Mesenteric fat pad (tissue), 1 donor: ENCODE data around the gene OR51B2. TPM values are rescaled to one million over a fixed set of nuclear protein-coding genes. Genes with fewer than 3 reads are reported as not detected.
"Not testable (repeated sequence)": the region's sequence is repeated elsewhere in the genome, so short reads cannot be mapped to it uniquely, and the experiment has no call there.

Source experiments
- DNase-seq: peaks from one replicate; pipeline ENCODE4 v3.0.0-alpha.2; 2020; ENCODE audit warnings: low spot score
- long read RNA-seq: library from polyadenylated mRNA; unstranded; transcript quantifications from one replicate; pipeline ENCODE4 v2.0.0, GENCODE V29; 2020
- total RNA-seq: library from RNA; stranded (reverse); fragmentation: NEBNext Ultra II Directional; extraction: Animal tissue kit (Norgen Biotek cat#: 25700); gene quantifications from one replicate; pipeline ENCODE4 v1.2.1, GENCODE V29; 2021
- donor health status: DM: yes; HTN: yes; CAD: no.

OR51B2 gene, protein sequence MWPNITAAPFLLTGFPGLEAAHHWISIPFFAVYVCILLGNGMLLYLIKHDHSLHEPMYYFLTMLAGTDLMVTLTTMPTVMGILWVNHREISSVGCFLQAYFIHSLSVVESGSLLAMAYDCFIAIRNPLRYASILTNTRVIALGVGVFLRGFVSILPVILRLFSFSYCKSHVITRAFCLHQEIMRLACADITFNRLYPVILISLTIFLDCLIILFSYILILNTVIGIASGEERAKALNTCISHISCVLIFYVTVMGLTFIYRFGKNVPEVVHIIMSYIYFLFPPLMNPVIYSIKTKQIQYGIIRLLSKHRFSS
- total RNA-seq: not detected
- long read RNA-seq: 0 reads

DNA sequence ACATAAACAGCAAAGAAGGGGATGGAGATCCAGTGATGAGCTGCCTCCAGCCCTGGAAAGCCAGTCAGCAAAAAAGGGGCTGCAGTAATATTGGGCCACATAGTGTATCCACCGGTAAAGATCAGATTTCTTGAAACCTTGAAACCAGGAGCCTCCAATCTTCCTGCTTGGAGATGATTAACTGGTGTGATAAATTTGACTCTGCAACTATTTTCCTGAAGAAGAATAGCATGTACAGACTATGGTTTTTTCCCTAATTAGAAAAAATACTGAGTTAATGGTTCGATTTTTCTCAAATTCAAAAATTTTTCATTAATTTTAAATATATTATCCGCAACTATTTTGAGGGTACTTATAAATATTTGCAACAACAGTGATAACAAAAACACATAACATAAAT lies at the start of gene OR51B2:
Gene OR51B2, minus strand, starts transcription at position 101 of the 400 bp plus-strand sequence. Its CDS starts 0 bp downstream, at position 101.
- no peak for DNase-seq

DNA sequence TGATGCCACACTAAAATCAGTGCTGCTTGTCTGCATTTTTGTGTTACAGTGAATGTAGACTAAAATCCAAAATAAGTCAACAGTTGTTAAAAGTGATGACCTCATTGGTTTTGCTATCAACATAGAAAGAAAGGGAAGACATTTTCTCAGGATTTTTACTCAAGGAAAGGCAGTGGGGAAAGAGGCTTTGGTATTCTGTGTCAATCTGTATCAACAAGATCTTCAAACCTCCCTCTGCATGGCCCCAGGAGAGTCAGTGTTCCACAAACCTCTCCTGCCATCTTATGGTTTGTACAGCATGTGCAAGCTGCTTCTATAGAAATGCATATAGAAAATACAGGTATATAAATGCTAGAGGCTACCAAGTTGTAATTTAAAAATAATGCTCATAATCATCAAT lies 45.7 kb upstream of the OR51B2 start:
- DNase-seq: no peak

DNA sequence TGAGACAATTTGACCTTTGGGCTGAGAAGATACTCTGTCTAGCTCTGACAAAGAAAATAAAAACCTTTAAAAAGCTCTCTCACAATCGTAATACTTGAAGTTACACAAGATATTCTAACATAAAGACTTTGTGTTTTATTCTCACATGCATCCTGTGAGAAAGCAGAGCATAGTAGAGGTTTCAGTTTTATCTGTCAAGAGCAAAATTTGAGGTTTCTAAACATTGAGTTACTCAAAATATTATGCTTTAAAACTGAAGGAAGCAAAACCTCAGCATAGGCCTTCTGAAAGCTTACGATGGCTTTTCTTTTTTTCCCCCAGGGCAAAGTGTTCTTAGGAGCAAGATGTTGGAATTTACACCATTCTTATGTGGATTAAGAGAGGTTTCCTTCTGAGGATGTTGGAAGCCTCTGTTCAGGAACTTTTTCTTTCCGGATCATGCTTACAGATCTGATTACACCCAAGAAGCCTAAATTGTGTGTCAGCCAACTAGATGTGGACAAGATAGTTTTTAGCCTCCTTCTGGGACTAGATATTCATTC lies 44.5 kb upstream of the OR51B2 start:
- DNase-seq: no peak

DNA sequence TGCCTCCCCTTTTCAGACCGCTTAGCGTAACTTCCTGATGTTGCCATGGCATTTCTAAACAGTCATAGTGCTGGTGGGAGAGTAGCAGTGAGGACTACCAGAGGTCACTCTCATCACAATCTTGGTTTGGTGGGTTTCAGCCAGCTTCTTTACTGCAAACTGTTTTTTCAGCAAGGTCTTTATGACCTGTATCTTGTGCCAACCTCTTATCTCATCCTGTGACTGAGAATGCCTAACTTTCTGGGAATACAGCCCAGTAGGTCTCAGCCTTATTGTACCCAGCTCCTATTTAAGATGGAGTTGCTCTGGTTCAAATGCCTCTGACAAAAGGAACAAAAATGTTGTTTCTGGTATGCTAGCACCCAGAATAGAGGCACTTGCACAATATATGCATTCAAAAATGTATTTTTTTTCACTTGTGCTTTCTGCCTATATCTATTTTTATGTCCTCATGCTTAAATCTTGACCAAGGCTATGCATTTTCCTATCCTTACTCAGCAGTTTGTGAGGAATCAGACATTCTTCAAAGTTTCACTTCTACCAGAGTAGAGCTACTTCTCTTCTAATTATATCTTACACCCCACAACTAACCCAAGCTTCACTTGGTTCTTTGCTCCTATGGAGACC lies 43.5 kb upstream of the OR51B2 start:
- DNase-seq: no peak

DNA sequence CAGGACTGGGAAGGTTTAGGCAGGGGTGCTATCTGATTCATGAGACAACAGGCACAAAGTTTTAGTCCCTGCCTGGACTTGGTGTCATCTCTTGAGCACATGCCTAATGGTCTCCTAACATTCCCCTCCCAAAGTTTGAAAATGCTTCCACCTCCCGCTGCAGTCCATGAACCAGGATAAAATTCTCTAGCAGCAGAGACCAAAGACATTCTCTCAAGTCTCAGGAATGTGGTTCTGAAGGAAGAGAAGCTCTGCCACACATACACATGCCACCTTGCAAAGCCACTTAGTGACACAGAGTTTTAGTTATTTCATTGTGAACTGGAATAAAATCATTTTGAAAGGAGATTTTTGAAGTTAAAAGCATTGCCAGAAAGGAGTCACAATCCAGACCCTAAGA lies 42.8 kb upstream of the OR51B2 start:
- no peak for DNase-seq

DNA sequence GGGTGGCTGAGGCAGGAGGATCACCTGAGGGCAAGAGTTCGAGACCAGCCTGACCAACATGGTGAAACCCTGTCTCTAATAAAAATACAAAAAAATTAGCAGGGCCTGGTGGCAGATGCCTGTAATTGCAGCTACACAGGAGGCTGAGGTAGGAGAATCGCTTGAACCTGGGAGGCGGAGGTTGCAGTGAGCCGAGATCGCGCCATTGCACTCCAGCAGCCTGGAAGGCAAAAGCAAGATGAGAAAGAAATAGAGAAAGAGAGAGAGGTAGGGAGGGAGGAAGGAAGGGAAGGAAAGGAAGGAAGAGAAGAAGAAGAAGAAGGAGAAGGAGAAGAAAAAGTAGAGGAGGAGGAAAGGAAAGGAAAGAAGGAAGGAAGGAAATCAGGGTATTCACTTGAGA lies 42.3 kb upstream of the OR51B2 start:
- DNase-seq: not testable (repeated sequence)

DNA sequence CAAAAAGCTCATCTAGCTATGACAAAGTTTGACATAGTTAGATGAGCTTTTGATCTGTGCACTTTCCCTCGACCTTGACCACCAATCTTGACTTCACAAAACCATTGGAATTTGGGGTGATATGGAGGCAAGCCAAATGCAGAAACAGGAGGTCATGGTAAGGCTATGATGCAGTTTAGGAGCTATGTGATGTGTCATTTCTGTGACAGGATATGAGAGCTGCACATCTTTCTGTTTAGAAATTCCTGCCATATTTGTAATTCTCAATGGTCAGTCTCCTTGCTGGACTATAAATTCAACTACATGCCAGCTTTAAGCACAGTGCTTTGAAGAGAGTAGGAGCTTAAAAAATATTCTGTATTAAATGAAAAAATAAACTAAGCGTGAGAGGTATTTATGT lies 40.1 kb upstream of the OR51B2 start:
- DNase-seq: no peak

DNA sequence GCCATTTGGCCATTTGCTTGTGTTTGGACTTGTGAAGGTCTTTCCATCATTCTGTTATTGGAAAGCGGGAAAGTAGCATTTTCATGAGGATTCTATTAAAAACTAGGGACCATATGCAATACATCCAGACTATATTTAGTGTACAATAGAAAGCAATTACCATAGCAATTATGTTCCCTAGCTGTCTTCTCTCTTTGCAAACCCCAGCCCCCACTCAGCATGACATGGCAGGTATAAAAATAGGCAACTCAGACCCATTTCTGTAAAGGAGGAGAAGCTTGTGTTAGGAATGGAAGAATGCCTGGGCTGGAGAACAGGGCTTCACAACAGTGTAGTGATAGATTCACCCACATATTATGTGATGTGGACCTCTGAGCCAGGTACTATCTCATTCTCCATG lies 39.6 kb upstream of the OR51B2 start:
- DNase-seq: no peak

DNA sequence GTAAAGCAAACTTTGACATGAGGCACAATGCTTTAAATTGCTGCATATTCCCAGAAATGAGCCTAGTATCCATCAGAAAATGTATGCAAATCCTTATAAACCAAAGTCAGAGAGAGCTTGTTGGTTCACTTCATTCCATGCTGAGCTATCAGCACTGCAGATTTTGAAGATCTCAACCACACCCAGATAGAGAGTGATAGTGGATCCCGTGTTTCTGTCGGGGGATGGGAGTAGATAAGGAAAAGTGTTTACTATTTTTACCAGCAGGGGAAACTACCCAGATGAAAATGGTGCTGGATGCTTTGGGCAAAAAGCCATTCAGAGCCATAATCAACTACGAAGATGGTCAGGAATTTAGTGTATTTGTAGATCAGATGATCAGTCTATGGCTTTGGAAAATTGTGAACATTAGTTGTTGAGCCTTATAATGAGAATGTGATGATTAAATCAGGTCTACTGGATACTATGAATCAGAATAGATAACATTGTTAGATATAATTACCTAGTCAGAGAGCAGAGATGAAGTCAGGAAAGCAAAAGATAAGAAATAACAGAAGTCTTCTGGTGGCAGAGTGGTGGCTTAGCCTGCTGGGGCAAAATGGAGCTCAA lies 38.0 kb upstream of the OR51B2 start:
- no peak for DNase-seq

DNA sequence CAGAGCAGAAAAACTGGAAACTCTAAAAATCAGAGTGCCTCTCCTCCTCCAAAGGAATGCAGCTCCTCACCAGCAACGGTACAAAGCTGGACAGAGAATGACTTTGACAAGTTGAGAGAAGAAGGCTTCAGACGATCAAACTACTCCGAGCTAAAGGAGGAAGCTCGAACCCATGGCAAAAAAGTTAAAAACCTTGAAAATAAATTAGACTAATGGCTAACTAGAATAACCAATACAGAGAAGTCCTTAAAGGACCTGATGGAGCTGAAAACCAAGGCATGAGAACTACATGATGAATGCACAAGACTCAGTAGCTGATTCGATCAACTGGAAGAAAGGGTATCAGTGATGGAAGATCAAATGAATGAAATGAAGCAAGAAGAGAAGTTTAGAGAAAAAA lies 31.9 kb upstream of the OR51B2 start:
- DNase-seq: not testable (repeated sequence)

DNA sequence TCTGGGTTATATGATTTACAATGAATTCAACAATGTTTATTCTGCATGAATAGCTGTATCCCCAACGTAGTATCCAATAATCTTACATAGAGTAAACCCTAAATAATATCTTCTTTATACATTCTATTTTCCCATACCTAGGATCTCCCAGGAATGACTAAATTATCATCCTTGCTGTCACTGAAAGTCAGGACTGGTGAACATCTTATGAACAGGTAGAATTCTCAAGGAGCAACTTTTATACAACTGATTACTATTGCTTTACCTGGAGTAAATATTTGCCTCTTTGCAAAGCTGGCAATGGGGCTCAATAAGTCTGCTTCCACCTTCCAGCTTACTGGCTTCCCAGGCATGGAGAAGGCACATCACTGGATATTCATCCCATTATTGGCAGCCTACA lies 27.1 kb upstream of the OR51B2 start, which contains the start of gene OR51B6:
Gene OR51B6, plus strand, starts transcription at position 301 of the 400 bp plus-strand sequence. Its CDS starts 0 bp downstream, at position 301.
- DNase-seq: no peak

DNA sequence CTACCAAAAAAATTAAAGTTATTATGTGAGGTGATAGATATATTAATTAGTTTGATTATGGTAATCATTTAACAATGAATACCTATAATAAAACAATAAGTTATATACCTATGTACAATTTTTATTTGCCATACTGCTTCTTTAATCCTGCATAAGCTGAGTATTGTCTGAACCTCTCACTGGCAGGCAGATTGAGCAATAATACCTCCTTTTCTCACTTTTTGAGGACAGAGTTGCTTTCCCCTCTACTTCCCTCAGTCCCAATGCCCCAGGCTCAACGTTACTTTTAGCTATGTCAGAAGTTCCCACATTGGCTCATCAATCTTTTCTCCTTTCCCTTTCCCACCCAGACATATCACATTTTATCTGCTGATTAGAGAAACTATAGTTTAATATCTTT lies 25.5 kb upstream of the OR51B2 start:
- DNase-seq: no peak

DNA sequence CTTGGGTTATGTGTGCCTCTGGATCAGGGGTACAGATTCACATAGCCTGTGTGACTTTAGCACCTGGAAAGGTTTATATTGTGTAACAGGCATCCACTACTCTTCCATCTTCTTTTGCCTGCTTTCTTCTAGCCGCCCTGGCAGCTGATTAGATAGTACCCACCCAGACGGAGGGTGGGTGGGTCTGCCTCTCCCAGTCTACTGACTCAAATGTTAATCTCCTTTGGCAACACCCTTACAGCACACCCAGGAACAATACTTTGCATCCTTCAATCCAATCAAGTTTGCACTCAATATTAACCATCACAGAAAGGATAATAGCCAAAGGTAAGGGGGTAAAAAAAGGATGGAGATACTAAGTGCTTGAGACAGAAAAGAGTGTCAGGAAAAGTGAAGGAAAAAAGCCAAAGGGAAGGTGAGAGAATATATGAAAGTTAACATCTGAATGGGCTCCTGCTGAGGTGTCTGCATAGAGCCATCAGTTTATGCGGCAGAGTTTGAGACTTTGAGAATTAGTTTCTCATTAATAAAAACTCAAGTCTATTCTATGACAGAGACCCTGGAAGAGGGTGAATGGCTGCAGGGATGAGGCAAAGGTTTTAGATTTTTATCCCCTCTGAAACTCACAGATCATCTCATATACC lies 24.6 kb upstream of the OR51B2 start:
- no peak for DNase-seq

DNA sequence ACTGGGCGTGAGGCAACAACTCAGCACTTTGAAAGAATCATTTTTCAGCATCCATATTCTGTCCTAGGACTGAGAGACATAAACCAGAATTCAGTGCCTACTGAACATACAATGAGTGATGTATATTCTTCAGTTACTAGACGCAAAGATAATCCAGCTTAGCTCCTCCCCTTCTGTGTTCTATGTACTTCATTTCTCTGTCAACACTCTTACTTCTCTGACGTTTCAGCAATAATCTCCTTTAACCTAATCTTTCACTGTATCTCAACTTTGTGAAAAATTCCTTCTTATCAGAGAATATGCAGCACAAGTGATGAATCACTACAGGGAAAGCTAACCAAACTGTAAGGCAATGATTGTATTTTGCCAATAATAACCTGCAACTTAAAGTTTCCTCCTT lies 21.7 kb upstream of the OR51B2 start:
- no peak for DNase-seq

DNA sequence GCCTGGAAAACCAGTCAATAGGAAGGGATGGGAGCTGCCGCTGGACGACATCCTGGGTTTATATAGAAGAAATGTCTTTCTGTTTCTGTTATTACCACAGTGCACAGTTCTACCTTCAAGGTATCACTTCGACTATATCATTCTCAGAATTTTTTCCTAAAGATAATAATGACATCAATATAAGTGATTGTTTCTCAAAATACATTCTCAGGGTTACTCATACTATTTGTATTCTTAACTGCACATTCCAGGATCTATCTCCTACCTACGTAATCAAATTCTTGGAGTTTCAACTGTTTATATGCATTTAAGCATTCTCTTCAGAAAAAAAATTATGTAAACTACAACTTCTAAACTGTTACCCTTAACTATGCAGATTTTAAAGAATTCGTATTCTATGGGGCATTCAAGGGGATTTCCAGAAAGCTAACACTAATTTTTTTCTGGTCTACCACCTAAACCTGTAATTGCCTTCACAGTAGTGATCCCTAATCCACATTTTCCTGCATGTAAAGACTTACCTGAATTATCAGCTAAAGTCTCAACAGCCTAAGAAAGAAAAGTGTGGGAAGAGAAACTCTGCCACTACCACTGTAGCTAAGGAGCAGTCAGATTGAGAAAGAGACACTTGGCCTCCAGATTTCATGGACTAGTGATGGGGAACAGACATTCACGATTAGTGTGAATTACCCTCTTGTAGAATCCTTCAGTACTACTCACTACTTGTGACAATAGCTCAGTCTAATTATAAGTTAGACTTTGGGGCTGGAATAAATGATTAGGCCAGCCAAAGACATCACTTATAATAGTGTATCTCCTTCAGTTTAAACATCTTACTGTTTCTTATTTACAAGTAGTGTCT lies 19.6 kb upstream of the OR51B2 start, which contains the start of gene OR51B5:
Gene OR51B5, minus strand, starts transcription at position 51 of the 862 bp plus-strand sequence. Its CDS starts 0 bp downstream, at position 51.
- no peak for DNase-seq

DNA sequence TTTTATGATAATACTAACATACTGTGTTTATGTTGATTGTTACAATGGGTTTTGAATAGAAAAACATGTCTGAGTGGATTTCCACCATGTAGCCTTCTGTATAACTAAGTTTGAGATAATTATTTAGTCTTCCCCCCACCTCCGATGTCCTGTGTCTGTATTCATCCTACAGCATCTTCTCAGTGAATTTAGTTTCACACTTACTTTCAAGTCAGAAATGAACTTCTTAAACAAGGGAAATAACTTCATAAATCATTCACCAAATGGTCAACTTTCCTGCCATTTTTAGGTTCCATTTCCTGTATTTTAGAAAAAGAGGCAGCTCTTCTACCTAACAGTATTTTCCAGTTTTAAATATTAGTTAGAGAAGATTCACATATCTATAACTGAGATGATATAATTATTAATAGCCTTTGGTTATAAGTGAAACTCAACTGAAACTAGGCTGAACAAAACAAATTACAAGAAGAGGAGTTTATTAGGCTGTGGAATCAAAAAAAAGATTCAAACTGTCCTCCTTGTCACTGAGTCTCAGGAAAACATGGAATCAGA lies 15.8 kb upstream of the OR51B2 start:
- no peak for DNase-seq

DNA sequence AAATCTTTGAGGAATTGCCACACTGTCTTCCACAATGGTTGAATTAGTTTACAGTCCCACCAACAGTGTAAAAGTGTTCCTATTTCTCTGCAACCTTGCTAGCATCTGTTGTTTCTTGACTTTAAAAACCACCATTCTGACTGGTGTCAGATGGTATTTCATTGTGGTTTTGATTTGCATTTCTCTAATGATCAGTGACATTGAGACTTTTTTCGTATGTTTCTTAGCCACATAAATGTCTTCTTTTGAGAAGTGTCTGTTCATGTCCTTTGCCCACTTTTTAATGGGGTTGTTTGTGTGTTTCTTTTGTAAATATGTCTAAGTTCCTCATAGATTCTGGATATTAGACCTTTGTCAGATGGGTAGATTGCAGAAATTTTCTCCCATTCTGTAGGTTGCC lies 13.2 kb upstream of the OR51B2 start:
- DNase-seq: not testable (repeated sequence)

DNA sequence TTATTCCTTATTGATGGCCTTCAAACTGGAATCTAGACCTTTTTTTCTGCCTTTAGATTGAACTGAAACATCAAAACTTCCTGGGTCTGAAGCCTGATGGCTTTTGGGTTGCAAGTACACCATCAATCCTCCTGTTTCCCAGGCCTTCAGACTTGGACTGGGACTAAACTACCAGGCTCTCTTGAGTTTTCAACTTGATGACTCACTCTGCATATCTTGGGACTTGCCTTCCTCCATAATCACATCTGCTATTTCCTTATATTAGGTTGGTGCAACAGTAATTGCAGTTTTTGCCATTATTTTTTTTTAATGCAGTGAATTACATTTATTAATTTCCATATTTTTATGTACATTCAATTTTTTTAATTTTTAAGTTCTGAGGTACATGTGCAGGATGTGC lies 12.2 kb upstream of the OR51B2 start:
- DNase-seq: no peak

DNA sequence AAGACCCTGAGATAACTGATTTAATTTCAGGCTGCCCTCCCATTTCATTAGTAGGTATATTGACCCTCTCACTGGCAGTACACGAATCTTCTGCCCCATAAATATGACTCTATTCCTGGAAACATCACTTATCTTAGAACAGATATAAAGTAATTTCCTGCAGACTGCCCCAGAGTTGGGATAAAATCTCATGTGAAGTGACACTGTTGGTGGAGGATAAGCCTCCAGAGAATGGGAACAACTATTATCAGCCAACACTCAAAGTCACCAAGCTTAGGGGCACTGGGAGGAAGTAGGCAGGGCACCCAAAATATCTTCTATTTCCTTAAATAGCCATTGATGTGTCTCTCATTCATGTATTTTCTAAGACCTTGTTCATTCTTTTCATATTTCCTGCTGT lies 11.1 kb upstream of the OR51B2 start:
- no peak for DNase-seq

DNA sequence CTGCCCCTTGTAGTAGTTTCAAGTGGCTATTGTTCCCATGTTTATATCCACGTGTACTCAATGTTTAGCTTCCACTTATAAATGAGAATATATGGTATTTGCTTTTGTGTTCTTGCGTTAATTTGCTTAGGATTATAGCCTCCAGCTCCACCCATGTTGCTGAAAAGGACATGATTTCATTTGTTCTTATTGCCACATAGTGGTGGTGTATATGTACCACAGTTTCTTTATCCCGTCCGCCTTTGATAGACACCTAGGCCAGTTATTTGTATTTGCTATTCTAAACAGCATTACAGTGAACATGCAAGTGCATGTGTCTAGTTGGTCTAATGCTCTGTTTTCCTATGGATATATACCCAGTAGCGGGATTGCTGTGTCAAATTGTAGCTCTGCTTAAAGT lies 6.8 kb downstream of the OR51B2 start:
- no peak for DNase-seq
